ENCODE data around the gene DCTN3. TPM values are rescaled to one million over a fixed set of nuclear protein-coding genes. Genes with fewer than 3 reads are reported as not detected.

DCTN3 gene
- total and polyA plus RNA-seq, 2 donors (not counting 3 experiments of a cell fraction or from before 2014, with no cell fraction given): 91.0 to 170 TPM

GRCh38 chr9:34611811-34612787 lies 8.2 kb downstream of the DCTN3 start, which contains the start of gene RPP25L:
Gene RPP25L (minus strand): TSS chr9:34612097. CDS start chr9:34611296, 801 bp downstream.
- H2AFZ ChIP-seq (ENCODE audit: low read depth, low read length): peak within 1 kb of the TSS; percentile 96
- no peaks in the 10 kb centered on the region for H4K20me1 ChIP-seq (replicated peaks; ENCODE audit: control insufficient read depth, extremely low read depth, insufficient read depth, low read length)
- H3K79me2 ChIP-seq (ENCODE audit: control insufficient read depth, insufficient read depth, low read length): peaks cover 2% of the 10 kb centered on the region
- POLR2A ChIA-PET: interaction anchor here (1.5 kb wide), 1 partner anchor 23 kb away, joined by 3 read pairs; no protein-coding TSS in a partner anchor
- H3K36me3 ChIP-seq (ENCODE audit: control insufficient read depth in 2 of 2, extremely low read depth in 1 of 2, insufficient read depth in 2 of 2, low read length in 2 of 2): peaks cover 0 to 11% of the 10 kb centered on the region in 2 experiments
- peak within 1 kb of the TSS; percentile 93 for H3K9ac ChIP-seq (replicated peaks; ENCODE audit: extremely low read depth, insufficient read depth, low read length)
- dilution Hi-C loops (cut with MboI; ENCODE audit: extremely low pct_ligation_motif_present, low sequenced_read_pairs): no loop called here
- no peaks in the 10 kb centered on the region for H3K9me3 ChIP-seq (replicated peaks; ENCODE audit: control insufficient read depth, insufficient read depth, low read length)
- CTCF ChIA-PET: interaction anchor here (0.7 to 7.1 kb wide), 8 partner anchors 8 to 53 kb away, joined by 3 to 130 read pairs (median 5); partner anchors contain the start of genes ARID3C, DCTN3 and SIGMAR1
- no TSS peak for BruUV-seq (replicated peaks)
- H3K4me3 ChIP-seq (replicated peaks in 1 of 3; ENCODE audit: insufficient read depth in 1 of 3, low read depth in 1 of 3, low read length in 3 of 3): peak within 1 kb of the TSS; percentile 41 to 79 (median 77)
- intact Hi-C loops (cut with micrococcal nuclease): loop anchor here (1.0 to 5.0 kb wide), 3 partner anchors 22 to 155 kb away; partner anchors contain the start of genes DNAI1 and FAM219A
- DNase-seq (ENCODE audit: low read depth, low spot score) (peak; percentile 83), FAIRE-seq (peak; percentile 94)
- peaks cover 13% of the 10 kb centered on the region for H3K4me1 ChIP-seq (ENCODE audit: control insufficient read depth, extremely low read depth, insufficient read depth, low read length)
- H3K27ac ChIP-seq (ENCODE audit: insufficient read depth, low read depth, low read length): peak within 1 kb of the TSS; percentile 72
- H3K27me3 ChIP-seq (ENCODE audit: control insufficient read depth in 2 of 2, insufficient read depth in 2 of 2, low read length in 2 of 2): no peaks in the 10 kb centered on the region
- TF ChIP-seq POLR2AphosphoS5 (IDR thresholded peaks at IDR 0.05; ENCODE audit: insufficient read depth, low read depth, low read length) (peak; percentile 92), GATA2 (IDR thresholded peaks at IDR 0.05; ENCODE audit: insufficient read depth, insufficient read length, low read depth, low read length) (no peak), MYC (IDR thresholded peaks at IDR 0.05; ENCODE audit: low read depth, low read length) (no peak), EZH2 (IDR thresholded peaks at IDR 0.05; ENCODE audit: borderline replicate concordance, low read depth, low read length, severe bottlenecking) (no peak), POLR2A (IDR thresholded peaks at IDR 0.05; ENCODE audit: low read depth, low read length) (peak; percentile 87), JUN (IDR thresholded peaks at IDR 0.05; ENCODE audit: borderline replicate concordance, insufficient read depth, insufficient read length, low read depth) (no peak), FOS (IDR thresholded peaks at IDR 0.05; ENCODE audit: borderline replicate concordance, insufficient read depth, low read length) (no peak)
- TF ChIP-seq, protein P1, sequence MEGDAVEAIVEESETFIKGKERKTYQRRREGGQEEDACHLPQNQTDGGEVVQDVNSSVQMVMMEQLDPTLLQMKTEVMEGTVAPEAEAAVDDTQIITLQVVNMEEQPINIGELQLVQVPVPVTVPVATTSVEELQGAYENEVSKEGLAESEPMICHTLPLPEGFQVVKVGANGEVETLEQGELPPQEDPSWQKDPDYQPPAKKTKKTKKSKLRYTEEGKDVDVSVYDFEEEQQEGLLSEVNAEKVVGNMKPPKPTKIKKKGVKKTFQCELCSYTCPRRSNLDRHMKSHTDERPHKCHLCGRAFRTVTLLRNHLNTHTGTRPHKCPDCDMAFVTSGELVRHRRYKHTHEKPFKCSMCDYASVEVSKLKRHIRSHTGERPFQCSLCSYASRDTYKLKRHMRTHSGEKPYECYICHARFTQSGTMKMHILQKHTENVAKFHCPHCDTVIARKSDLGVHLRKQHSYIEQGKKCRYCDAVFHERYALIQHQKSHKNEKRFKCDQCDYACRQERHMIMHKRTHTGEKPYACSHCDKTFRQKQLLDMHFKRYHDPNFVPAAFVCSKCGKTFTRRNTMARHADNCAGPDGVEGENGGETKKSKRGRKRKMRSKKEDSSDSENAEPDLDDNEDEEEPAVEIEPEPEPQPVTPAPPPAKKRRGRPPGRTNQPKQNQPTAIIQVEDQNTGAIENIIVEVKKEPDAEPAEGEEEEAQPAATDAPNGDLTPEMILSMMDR (IDR thresholded peaks at IDR 0.05; ENCODE audit: extremely low read depth in 1 of 2, insufficient read depth in 1 of 2, low read depth in 1 of 2, low read length in 2 of 2): no peak
- TF ChIP-seq, protein P2, sequence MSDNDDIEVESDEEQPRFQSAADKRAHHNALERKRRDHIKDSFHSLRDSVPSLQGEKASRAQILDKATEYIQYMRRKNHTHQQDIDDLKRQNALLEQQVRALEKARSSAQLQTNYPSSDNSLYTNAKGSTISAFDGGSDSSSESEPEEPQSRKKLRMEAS (IDR thresholded peaks at IDR 0.05; ENCODE audit: insufficient read depth, insufficient read length): no peak
- H3K9me1 ChIP-seq (replicated peaks; ENCODE audit: control insufficient read depth, extremely low read depth, insufficient read depth, low read length): no peaks in the 10 kb centered on the region
- H3K4me2 ChIP-seq (ENCODE audit: insufficient read depth, low read length): peak within 1 kb of the TSS; percentile 71
